HT1080 (cell line): Measurements from ENCODE around the gene DIAPH1. TPM values are rescaled to one million over a fixed set of nuclear protein-coding genes. Genes with fewer than 3 reads are reported as not detected.

Source experiments
- DNase-seq: peaks from one replicate; pipeline ENCODE4 v3.0.0-alpha.2; 2015; ENCODE audit warnings: low read depth
- total RNA-seq: library from RNA; depleted of rRNA; stranded (reverse); fragments of >200 nt; shearing (Covaris generic); gene quantifications from 2 replicates; pipeline ENCODE4 v1.2.3, GENCODE V29; 2014

Gene DIAPH1
- total RNA-seq, 1 experiment from 2014 or later: 60.8 TPM

DNA sequence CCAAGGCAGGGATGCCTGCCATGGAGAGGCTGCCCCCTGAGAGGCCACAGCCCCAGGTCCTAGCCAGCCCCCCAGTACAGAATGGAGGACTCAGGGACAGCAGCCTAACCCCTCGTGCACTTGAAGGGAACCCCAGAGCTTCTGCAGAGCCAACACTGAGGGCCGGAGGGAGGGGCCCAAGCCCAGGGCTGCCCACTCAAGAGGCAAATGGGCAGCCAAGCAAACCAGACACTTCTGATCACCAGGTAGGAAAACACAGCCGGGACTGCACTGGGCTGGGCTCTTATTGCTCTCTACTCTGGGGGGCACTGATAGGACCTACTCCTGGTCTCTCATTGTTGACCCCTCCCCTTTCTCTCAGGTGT, 21.2 kb upstream of the DIAPH1 start:
- no peak for DNase-seq

DNA sequence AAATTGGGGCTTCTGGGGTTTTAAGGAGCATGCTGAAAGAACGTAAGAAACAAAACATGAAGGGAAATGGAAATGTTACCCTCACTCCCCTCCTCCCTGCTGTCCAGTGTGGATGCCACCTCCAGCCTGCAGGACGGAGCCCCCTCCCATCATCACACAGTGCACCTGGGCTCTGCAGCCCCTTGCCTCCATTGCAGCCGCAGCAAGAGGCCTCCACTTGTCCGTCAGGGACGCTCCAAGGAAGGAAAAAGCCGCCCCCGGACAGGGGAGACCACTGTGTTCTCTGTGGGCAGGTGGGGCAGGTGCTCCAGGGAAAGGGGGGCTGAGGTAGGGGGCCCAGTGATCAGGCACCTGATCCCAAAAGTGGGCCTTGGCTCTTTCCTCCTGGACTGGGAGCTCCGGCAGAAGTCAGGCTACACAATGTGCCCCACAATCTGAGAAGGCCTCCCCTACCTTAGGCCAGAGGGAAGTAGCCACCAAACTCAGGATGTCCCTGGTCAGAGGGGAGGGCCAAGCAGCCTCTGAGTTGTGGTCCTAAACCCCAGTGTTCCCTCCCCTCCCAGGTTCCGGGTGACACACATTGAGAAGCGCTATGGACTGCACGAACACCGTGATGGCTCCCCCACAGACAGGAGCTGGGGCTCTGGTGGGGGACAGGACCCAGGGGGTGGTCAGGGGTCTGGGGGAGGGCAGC, 20.7 kb upstream of the DIAPH1 start:
- DNase-seq: no peak

- DNase-seq: no peak
These were observed 20.0 kb upstream of the DIAPH1 start for GRCh38 chr5:141638771-141639170.

- peak; percentile 54 for DNase-seq
These were observed 19.1 kb upstream of the DIAPH1 start for GRCh38 chr5:141637767-141638419.

GRCh38 chr5:141637123-141637766, 18.4 kb upstream of the DIAPH1 start:
- DNase-seq: no peak

DNA sequence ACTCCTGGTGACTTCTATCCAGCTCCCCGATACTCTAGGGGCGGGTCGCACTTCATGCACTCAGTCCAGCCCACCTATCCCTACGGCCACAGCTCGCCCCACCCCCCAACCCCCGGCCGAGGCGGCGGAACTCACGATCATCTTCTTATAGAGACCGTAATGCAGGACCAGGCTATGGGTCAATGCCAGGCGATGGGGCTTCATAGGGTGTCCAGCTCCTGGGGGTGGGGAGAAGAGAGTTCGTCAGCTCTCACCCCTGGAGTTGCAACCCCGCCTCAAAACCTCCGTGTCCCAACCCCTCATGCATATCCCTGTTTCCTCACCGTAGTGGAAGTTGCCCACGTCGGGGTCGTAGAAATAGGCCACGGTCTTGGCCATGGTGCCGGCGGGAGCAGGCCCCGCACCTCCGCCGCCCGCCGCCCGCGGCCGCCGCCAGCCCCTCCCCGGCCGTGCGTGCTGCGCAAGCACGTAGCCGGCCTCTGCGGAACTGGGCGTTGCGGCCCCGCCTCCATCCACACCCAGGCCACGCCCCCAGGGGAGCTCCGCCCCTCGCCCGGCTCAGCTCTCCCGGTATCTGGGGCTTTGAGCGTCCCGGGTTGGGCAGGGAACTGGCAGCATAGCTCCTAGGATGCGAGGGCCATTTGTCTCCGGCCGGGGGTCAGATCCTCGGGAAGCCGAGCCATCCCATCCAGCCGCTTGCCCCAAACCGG, 17.8 kb upstream of the DIAPH1 start, which contains the start of the genes HDAC3 and RELL2:
Gene HDAC3, minus strand, starts transcription at position 437 of the 710 bp plus-strand sequence. Its CDS starts 59 bp downstream, at position 378.
Gene RELL2, plus strand, starts transcription at position 585 of the 710 bp plus-strand sequence. CDS start 1,229 bp downstream, outside the sequence.
- peak; percentile 91 for DNase-seq

DNA sequence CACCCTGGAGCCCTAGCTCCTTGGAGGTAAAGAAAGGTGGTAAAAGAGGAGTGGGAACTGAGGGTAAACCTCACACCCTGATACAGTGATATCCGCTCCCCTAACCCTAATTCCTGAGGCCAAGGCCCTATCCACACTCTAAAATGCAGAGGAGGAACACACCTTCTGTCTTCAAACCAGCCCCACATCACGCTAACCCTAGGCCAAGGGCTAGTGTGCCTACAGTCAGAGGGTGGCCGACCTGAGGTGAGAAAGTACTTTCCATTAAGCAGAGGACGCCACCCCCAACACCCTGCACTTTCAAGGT, 17.3 kb upstream of the DIAPH1 start:
- no peak for DNase-seq

DNA sequence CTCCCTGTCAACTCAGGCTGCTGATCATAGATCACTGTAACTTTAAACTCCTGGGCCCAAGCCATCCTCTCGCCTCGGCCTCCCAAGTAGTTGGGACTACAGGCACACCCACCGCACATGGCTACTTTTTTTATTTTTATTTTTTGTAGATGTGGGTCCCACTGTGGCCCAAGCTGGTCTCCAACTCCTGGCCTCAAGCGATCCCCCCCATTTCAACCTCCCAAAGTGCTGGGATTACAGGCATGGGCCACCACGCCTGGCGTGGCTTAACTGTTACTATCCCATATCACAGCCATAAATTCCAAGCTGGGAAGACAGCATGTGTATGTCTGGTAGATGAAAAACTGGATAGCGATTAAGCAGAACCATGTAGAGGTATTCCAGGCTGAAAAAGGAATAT, 16.8 kb upstream of the DIAPH1 start:
- no peak for DNase-seq

GRCh38 chr5:141634720-141635119, 15.9 kb upstream of the DIAPH1 start:
- DNase-seq: no peak

- no peak for DNase-seq
These were observed 15.2 kb upstream of the DIAPH1 start for GRCh38 chr5:141633871-141634561.

DNA sequence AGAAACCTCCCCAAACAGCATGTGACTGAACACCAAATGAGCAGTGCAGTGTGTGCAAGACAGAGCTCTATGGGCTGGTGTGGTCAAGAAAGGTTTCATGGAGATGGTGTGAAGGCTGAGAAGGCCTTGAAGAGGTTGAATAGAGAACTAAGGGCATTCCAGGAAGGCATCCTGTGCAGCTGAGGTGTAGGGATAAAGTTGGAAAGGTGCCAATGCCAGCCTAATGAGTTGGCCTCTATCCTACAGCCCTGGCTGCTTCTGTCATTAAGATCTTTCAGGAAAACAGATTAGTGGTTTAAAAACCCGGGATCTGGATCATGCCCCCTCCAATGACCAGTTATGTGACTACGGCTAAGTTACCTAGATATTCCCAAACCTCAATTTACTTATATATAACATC, 13.8 kb upstream of the DIAPH1 start:
- peak; percentile 20 for DNase-seq

DNA sequence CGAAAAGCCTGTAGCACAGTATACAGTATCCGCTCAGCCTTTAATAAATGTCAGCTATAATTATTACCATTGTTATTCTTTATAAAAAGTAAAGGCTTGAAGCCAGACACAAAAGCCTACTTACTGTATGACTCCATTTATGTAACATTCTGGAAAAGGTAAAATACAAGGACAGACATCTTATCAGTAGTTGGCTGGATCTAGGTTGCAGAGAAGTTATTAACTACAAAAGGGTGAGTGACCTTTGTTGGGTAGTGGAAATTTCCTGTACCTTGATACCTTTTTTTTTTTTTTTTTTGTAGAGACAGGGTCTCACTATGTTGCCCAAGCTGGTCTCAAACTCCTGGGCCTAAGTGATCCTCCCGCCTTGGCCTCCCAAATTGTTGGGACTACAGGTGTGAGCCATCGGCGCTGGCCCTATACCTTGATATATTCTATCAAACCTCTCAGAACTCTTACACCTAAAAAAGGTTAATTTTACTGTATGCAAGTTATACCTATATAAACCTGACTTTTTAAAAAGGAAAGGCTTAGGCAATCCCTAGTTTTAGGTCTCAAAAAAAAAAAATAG, 11.9 kb upstream of the DIAPH1 start:
- no peak for DNase-seq

- DNase-seq: no peak
These were observed 9.5 kb upstream of the DIAPH1 start for GRCh38 chr5:141628175-141628788.

DNA sequence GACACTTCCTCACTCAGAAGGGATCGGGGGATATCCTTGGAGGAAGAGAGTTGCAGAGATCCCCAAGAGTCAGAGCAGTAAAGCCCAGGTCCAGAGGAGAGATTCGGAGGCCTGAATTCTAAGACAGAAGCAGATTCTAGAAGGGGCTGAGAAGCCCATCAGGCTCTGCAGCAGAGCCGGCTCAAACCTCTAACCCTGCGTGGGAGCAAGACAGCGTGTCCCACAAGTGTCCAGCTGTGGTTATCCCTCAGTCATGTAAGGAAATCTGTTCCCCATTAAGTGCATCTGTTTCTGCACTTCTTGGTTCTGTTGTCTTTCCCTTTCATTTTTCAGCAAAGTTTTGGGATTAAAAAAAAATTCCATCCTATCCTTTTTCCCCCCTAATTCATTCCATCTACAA, 4.8 kb upstream of the DIAPH1 start:
- no peak for DNase-seq

- DNase-seq: no peak
These were observed 4.4 kb upstream of the DIAPH1 start for GRCh38 chr5:141623186-141623585.

GRCh38 chr5:141618030-141618803, 583 bp downstream of the DIAPH1 start:
- peak; percentile 42 for DNase-seq

GRCh38 chr5:141617682-141618029, 1.1 kb downstream of the DIAPH1 start:
- peak; percentile 17 for DNase-seq

DNA sequence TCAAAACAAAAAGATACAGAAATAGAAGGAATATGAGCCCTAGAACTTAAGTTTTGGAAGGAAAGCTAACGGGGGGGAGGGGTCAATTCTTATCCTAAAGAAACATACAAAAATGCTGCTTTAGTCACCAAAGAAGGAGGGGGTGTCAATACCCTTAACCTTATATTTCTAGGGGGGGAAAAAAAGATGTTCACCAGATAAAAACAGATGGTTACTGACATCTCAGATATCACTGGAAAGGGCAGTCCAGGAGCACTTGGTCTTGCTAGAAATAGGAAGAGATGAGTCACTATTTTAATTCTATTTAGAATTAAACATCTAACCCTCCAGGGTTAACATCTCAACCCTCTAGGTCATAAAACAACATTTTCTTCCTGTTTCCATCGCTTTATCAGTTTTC, 1.7 kb downstream of the DIAPH1 start:
- no peak for DNase-seq

GRCh38 chr5:141615991-141616720, 2.6 kb downstream of the DIAPH1 start:
- DNase-seq: no peak
